Esophagus squamous epithelium (tissue), 4 donors: ENCODE data around the gene CENPO.

ENCODE experiments used
- POLR2A ChIP-seq, 4 donors: fragments of 450-650 bp; IDR thresholded peaks; one replicate each; pipeline ENCODE4 v1.6.1; 2017; ENCODE audit warnings: antibody characterized with exemption in 4 of 4, mild to moderate bottlenecking in 4 of 4, moderate library complexity in 3 of 4
- TF ChIP-seq, protein P1 (sequence below), 6 experiments: fragments of 450-650 bp in 4 of 6; fragments of 200-600 bp in 2 of 6; sonication (generic) in 2 of 6; IDR thresholded peaks; one replicate each; pipeline ENCODE4 v1.5.1; 2016 to 2019; ENCODE audit warnings: antibody characterized with exemption in 6 of 6, mild to moderate bottlenecking in 4 of 6, moderate library complexity in 4 of 6

GRCh38 chr2:24826773-24827145 is 33.5 kb downstream of the CENPO start:
- TF ChIP-seq, protein P1, sequence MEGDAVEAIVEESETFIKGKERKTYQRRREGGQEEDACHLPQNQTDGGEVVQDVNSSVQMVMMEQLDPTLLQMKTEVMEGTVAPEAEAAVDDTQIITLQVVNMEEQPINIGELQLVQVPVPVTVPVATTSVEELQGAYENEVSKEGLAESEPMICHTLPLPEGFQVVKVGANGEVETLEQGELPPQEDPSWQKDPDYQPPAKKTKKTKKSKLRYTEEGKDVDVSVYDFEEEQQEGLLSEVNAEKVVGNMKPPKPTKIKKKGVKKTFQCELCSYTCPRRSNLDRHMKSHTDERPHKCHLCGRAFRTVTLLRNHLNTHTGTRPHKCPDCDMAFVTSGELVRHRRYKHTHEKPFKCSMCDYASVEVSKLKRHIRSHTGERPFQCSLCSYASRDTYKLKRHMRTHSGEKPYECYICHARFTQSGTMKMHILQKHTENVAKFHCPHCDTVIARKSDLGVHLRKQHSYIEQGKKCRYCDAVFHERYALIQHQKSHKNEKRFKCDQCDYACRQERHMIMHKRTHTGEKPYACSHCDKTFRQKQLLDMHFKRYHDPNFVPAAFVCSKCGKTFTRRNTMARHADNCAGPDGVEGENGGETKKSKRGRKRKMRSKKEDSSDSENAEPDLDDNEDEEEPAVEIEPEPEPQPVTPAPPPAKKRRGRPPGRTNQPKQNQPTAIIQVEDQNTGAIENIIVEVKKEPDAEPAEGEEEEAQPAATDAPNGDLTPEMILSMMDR (IDR thresholded peaks at IDR 0.05), result no peak
- no peak for TF ChIP-seq POLR2A (IDR thresholded peaks at IDR 0.05)
